GM18526 (cell line): Measurements from ENCODE around the gene RPTOR.

Experiments
- POLR2A ChIP-seq: IDR thresholded peaks from 3 replicates; pipeline ENCODE4 v1.6.1; 2011; ENCODE audit not compliant: insufficient read length; ENCODE audit errors: extremely low read depth

RPTOR gene

DNA sequence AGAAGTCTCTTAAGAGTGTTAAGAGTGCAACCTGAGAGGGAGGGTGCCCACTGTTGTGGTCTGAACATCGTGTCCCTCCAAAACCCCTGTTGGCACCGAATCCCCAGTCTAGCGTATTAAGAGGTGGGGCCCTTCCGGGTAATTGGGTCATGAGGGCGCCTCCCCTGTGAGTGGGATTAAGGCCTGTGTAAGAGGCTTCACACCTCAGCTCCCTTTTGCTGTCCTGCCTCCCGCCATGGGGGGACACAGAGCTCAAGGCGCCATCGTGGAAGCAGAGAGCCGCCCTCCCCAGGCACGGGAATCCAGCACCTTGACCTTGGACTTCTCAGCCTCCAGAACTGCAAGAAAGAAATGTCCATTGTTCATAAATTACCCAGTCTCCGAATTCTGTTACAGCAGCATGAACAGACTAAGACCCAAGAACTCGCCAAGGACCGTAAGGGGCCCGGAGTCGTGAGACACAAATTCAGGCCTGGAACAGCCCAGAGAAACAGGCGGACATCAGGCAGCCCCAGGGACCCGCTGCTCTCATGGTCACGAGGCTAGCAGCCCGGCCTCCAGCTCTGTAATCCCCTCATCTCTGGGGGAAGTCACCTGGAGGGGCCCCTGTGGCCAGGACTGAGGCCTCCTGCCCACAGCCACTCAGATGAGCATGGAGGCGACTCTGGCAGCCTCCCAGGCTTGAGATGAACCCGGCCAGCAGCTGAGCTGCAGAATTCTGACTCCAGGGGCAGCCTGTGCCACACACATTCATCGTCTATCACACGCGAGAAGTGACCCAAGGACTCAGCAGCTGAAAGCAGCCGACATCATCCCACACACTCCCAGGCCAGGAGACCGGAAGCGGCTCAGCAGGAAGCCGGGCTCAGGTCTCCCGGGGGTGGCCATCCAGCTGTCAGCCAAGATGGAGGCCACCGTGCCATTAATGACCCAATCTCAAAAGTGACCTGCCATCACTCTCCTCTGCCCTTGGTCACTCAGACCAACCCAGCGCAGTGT, 434.2 kb downstream of the RPTOR start:
- TF ChIP-seq POLR2A, result no peak

DNA sequence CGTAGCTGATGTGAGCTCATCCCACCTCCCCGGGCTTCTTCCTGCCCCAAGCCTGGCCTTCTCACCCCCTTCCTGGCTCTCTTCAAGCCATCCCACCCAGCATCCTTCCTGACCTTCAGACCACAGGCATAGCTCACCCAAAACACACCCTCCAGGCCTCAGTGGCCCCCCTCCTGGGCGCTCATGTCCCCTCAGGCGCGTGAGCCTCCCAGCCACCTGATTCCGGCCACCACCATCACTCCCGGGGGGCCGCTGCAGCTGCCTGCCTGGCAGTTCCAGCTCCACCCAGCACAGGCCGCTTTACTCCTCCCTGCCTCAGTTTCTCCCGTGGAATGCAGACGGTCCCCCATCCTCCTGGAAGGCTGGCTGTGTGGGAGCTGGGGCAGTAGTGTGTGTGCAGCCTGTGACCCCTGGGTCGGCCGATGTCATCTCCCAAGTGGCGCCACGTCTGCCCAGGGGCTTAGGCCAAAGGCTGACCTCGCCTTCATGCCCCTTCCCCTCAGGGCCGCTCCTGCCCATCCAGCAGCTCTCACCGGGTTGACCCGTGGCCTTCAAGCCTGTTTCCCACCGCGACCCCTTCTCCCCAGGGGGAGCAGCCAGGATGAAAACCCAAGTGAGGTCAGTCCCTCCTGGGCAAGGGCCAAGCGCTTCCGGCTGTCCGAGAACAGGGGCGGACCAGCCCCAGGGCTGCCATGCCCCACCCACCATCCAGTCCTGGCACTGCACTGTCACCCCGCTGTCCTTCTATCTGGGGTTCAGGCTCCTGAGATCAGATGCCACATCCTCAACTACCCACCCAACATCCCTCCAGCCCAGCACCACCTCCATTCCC, 435.1 kb downstream of the RPTOR start:
- TF ChIP-seq POLR2A, result no peak

DNA sequence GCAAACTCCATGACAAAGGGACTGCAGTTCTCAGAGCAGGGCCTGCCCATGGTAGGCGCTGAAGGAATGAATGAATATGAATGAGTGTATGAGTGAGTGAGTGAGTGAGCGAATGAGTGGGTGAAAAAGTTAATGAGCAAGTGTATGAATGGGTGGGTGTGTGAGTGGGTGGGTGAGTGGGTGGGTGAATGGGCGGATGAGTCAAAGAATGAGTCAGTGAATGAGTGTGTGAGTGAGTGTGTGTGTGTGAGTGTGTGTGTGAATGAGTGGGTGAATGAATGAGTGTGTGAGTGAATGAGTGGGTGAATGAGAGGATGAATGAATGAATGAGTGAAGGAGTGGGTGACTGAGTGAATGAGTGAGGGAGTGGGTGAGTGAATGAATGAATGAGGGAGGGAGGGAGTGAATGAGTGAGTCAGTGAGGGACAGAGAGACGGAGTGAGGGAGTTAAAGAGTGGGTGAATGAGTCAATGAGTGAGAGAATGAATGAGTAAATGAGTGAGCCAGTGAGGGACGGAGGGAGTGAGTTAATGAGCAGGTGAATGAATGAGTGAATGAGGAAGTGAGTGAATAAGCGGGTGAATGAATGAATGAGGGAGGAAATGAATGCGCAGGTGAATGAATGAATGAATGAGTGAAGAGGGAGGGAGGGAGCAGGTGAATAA, 435.9 kb downstream of the RPTOR start:
- no peak for TF ChIP-seq POLR2A

DNA sequence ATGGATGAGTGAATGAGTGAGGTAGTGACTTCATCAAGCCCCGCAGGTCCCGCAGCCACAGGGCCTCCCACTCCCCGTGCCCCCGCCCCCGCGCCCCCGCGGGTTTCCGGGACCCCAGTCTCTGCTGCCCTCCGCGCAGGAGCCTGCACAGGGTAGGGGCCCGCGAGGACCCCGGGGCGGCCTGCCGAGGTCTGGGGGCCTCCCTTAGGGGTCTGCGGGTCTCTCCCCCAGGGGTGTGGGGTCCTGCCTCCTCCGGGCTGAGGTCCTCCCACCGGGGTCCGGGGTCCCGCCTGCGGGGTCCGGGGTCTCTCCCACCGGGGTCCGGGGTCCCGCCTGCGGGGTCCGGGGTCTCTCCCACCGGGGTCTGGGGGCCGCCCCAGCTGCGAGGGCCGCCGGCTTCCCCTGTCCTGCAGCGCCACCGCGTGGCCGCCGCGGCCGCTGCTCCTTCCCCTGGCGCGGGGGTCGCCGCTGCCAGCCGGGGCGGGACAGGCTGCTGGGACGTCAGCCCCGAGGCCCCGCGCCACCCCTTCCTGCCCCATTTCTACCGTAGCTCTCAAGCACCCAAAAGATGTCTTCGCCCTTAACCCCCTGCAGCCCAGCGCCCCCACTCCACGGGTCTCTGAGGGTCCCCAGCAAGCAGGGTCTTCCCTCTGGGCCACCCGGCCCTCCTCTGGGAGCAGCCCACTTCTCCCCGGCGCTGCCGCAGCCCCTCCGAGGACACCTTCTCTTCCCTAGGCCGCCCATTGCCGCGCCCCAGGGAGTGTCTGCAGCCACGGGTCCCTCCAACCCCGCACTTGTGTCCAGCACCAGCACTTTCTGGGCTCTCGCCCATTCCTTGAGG, 436.6 kb downstream of the RPTOR start:
- TF ChIP-seq POLR2A, result no peak

DNA sequence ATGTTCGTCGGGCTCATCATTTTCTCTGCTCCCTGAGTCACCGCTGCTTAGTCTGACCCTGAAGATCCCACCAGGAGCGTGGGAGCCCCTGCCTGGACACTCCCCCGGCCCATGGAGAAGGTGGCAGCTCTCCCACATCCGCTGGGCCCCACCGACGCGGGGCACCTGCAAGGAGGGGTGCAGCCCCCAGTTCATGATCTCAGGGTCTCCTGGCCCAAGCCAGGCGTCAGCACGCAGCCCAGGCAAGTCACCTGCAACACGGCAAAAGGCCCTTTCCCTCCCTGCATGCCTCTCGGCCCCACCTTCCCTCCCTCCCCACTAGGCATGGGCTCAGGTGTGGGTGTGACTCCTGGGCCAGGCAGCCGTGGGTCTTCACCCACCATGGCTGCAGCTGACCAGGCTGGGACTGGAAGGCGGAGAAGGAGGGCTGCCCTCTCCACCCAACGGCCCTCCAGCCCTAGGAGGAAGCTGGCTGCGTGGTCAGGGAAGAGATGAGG, 437.3 kb downstream of the RPTOR start:
- TF ChIP-seq POLR2A, result no peak

DNA sequence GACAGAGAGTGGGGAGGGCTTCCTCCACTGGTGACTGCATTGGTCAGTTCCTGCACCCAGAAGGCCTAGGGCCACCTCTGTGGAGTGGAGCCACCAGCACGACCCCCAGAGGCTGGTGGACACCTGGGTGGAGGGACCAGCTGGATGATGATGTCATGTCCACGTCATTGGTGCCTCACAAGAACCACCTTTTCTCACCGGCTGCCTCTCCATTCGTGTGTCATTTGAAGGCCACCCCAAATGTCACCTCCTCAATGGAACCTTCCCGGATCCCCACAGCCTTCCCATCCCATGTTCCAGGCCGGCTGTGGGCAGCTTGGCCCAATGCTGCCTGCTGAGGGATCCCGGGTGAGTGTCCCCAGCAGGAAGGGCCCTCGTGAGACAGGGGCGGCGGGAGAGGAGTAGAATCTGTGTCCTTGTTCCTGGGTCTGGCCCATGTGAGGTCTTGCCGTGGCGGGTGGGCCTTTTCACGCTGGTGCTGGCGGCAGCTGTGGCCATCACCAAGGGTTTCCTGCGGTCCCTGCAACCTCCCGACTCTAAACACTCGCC, 437.9 kb downstream of the RPTOR start:
- no peak for TF ChIP-seq POLR2A

DNA sequence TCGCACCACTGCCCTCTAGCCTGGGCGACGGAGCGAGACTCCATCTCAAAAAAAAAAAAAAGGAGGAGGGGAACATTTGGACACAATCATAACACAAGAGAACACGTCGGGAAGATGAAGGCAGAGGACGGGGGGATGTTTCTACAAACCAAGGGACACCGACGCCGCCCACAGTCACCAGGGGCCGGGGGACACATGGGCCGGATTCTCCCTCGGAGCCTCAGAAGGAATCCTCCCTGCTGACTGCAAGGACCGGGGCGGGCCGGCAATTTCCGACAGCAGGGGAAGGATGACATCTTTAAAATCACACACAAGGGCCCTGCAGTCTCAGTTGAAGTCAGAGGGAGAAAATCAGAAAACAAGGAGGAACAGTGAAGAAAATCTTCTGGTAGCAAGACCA, 438.9 kb downstream of the RPTOR start:
- no peak for TF ChIP-seq POLR2A

DNA sequence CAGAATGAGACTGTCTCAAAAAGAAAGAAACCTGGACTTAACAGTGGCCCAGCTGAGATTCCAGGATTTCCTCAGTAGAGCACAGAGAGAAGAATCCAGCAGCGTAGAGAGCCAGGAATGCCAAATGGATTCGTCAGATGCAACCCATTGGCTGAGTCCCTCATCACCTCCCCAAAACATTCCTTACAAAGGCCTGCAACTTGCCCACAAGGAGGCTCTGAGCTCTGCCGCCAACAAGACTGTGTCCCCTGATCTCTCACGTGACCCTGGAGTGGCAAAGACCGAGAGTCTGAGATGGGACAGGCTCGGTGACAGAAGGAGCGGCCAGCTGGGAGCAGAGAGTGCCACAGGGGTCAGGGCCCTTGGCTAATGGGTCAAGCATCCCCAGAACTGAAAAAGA, 440.1 kb downstream of the RPTOR start:
- TF ChIP-seq POLR2A, result no peak

DNA sequence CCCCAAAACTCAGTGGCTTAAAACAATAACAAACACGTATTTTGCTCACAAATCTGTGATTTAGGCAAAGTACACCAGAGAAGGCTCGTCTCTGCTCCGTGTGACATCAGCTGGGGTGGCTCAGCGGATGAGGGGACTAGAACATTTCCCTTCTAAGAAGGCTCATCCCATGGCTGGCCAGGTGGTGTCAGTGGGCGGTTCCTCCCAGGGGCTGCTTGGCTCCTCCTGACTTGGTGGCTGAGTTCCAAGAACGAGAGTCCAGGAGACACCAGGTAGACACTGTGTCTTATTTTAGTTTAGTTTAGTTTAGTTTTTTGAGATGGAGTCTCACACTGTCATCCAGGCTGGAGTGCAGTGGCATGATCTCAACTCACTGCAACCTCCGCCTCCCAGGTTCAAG, 441.4 kb downstream of the RPTOR start:
- TF ChIP-seq POLR2A, result no peak

DNA sequence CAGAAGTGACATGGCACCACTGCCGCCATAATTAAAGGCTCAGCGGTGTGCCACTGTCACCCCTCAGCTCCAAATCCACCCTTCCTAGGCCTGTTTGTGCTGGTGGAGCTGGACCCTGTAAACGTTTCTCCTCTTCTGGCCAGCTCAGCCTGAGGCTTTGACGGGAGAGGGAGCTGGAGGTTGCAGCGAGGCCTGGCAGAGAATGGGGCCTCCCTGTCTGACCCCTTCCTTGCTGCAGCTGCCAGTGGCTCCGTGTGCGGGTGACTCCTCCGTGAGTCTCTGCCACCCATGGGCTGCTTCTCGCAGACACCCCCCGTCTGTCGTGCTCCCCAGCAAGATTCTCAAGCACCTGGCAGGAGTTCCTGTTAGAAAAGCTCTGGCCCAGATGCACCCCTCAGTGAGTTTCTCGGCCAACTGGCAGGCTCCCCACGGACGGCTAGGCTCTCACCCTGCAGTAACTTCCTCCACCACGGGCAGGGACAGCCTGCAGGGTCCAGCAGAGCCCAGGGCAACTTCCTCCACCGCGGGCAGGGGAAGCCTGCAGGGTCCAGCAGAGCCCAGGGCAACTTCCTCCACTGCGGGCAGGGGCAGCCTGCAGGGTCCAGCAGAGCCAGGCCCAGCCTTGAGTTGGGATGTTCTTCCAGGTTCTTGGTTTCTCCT, 442.3 kb downstream of the RPTOR start:
- no peak for TF ChIP-seq POLR2A

DNA sequence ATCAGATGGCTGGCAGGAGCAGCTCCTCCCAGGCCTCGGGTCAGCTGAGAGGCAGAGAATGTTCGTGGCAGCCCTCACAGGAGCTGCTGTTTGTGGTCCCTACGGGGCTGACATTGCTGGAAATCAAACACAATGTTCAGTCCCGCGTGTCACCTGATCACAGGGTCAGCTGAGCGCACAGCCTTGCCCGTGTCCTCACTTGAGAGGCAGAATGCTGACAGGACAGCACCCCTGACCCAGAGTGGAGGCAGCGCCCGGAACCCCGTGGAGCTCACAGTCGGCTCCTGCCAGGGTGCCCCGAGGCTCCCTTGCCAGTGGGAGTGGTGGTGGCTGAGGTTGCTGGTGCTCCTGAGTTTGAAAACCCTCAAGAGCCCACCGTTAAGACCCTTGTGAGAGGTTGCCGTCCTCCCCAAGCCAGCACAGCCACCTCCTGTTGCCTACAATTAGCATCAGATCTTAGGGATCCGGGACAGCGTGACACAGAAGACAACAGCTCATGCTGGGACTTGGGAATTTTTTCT, 443.4 kb downstream of the RPTOR start:
- no peak for TF ChIP-seq POLR2A

DNA sequence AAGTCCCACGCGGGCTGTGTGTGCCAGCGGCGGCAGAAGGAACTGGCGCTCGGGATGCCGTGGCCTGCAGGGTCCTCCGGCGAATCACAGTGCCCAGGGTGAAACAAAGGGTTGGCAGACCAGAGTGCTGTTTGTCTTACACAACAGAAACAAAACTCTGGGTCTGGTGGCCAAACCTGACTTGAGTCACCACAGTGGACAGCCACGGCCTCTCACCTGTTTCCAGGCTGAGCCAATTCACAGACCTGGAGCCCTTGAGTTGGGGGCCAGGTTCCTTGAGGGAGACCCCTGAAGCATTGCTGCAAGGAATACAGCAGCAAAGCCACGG, 444.9 kb downstream of the RPTOR start:
- no peak for TF ChIP-seq POLR2A

DNA sequence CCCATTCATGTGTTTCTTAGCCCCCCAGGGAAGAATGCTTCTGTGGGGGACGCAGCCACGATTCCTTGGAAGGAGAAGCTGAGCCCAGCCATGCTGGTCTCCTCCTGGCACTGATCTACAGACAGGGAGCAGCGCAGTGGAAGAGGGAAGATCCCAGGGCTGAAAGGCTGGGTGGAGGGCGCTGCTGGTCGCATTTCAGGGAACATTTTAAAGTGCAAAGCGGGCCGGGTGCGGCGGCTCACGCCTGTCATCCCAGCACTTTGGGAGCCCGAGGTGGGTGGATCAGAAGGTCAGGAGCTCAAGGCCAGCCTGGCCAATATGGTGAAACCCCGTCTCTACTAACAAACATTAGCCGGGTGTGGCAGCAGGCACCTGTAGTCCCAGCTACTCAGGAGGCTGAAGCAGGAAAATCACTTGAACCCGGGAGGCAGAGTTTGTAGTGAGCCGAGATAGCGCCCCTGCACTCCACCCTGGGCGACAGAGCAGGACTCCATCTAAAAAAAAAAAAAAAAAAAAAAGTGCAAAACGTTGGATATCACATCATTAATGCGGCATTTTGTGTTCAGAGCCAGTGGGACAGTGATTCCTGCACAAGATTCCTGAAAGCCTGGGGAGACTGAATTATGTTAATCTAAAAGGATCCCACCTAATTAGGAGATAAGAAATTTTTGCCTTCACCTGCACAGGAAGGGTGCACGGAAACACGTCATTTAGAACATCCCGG, 446.4 kb downstream of the RPTOR start:
- no peak for TF ChIP-seq POLR2A
